ENCODE results near the gene CCDC180. TPM values are rescaled to one million over a fixed set of nuclear protein-coding genes. Genes with fewer than 3 reads are reported as not detected.
A peak's percentile ranks its signal among the peaks of the same experiment; 100 is the strongest.

Gene CCDC180
- total RNA-seq, 4 donors from 2014 or later, result 1.9 to 15.0 (median 4.0) TPM

- no peak for DNase-seq (ENCODE audit: extremely low spot score)
- WGBS, result 98% methylated on average over 3 of the region's 3 CpGs
- Histone ChIP-seq H3K36me3 (no peaks in the 10 kb centered on the region), H3K4me1 (peaks cover 0 to 7% (median 5%) of the 10 kb centered on the region in 4 donors), H3K9me3 (peaks cover 0 to 15% (median 14%) of the 10 kb centered on the region in 4 donors), H3K27ac (replicated peaks in 1 of 4) (no peak overlapping the region), H3K4me3 (no peak overlapping the region), H3K27me3 (no peaks in the 10 kb centered on the region)
- TF ChIP-seq POLR2AphosphoS5 (IDR thresholded peaks at IDR 0.05), result no peak
- no peak for TF ChIP-seq CTCF (IDR thresholded peaks at IDR 0.05)
- TF ChIP-seq POLR2A (IDR thresholded peaks at IDR 0.05; ENCODE audit: low read depth), result no peak
- TF ChIP-seq EP300 (IDR thresholded peaks at IDR 0.05), result no peak
- intact Hi-C loops (cut with DNase I), result no loop called here
Observed at GRCh38 chr9:97301974-97302373, 5.5 kb upstream of the CCDC180 start.

- intact Hi-C loops (cut with DNase I), result no loop called here
- H3K4me1 ChIP-seq, result peaks cover 0 to 18% (median 17%) of the 10 kb centered on the region in 4 donors
- DNase-seq (ENCODE audit: extremely low spot score), result no peak
- no peaks in the 10 kb centered on the region for H3K9me3 ChIP-seq
- H3K36me3 ChIP-seq, result peaks cover 0 to 6% (median 5%) of the 10 kb centered on the region in 4 donors
- no peak overlapping the region for H3K4me3 ChIP-seq
- TF ChIP-seq EP300 (IDR thresholded peaks at IDR 0.05) (no peak), CTCF (IDR thresholded peaks at IDR 0.05) (no peak), POLR2A (IDR thresholded peaks at IDR 0.05; ENCODE audit: low read depth) (no peak), POLR2AphosphoS5 (IDR thresholded peaks at IDR 0.05) (no peak)
- WGBS, result 97% methylated on average over 2 of the region's 2 CpGs
- no peaks in the 10 kb centered on the region for H3K27me3 ChIP-seq
- no peak overlapping the region for H3K27ac ChIP-seq (replicated peaks in 1 of 4)
Observed at GRCh38 chr9:97304586-97304985, 2.9 kb upstream of the CCDC180 start.

- peaks cover 0 to 18% (median 17%) of the 10 kb centered on the region in 4 donors for H3K4me1 ChIP-seq
- H3K4me3 ChIP-seq, result no peak overlapping the region
- H3K9me3 ChIP-seq, result no peaks in the 10 kb centered on the region
- WGBS, result 79% methylated on average over 7 of the region's 7 CpGs
- no peak overlapping the region for H3K27ac ChIP-seq (replicated peaks in 1 of 4)
- peaks cover 0 to 17% (median 11%) of the 10 kb centered on the region in 4 donors for H3K36me3 ChIP-seq
- peak; percentile 60 for DNase-seq (ENCODE audit: extremely low spot score)
- H3K27me3 ChIP-seq, result no peaks in the 10 kb centered on the region
- no peak for TF ChIP-seq POLR2A (IDR thresholded peaks at IDR 0.05; ENCODE audit: low read depth)
- TF ChIP-seq EP300 (IDR thresholded peaks at IDR 0.05), result no peak
- TF ChIP-seq POLR2AphosphoS5 (IDR thresholded peaks at IDR 0.05), result no peak
- TF ChIP-seq CTCF (IDR thresholded peaks at IDR 0.05), result no peak
- intact Hi-C loops (cut with DNase I), result no loop called here
Observed at GRCh38 chr9:97305501-97306298, 1.8 kb upstream of the CCDC180 start.

GRCh38 chr9:97307091-97307490 is 368 bp upstream of the CCDC180 start:
- H3K27ac ChIP-seq (replicated peaks in 1 of 4), result no peak overlapping the region
- intact Hi-C loops (cut with DNase I), result no loop called here
- DNase-seq (ENCODE audit: extremely low spot score), result peak; percentile 86
- H3K36me3 ChIP-seq, result peaks cover 0 to 31% (median 23%) of the 10 kb centered on the region in 4 donors
- 10% methylated on average over 5 of the region's 19 CpGs for WGBS
- no peaks in the 10 kb centered on the region for H3K9me3 ChIP-seq
- peak overlapping the region; percentile 32 to 42 (median 40) for H3K4me3 ChIP-seq
- peak in 1 of 3 experiments; percentile 21 for TF ChIP-seq CTCF (IDR thresholded peaks at IDR 0.05)
- TF ChIP-seq POLR2A (IDR thresholded peaks at IDR 0.05; ENCODE audit: low read depth), result no peak
- TF ChIP-seq POLR2AphosphoS5 (IDR thresholded peaks at IDR 0.05), result peak in 1 of 2 donors; percentile 24
- TF ChIP-seq EP300 (IDR thresholded peaks at IDR 0.05), result no peak
- peaks cover 0 to 18% (median 17%) of the 10 kb centered on the region in 4 donors for H3K4me1 ChIP-seq
- H3K27me3 ChIP-seq, result no peaks in the 10 kb centered on the region

All from esophagus muscularis mucosa (tissue), 4 donors.